Subcutaneous adipose tissue (tissue), 4 donors: Measurements from ENCODE around the gene SLC8A1. TPM values are rescaled to one million over a fixed set of nuclear protein-coding genes. Genes with fewer than 3 reads are reported as not detected.

ENCODE experiments used
- total RNA-seq, 4 donors: library from RNA; depleted of rRNA; stranded (reverse); fragments of >200 nt; gene quantifications; one replicate each; pipeline ENCODE4 v1.1.0, GENCODE V29; 2016
- TF ChIP-seq, protein P1 (sequence below): fragments of 450-650 bp; IDR thresholded peaks from one replicate; pipeline ENCODE4 v1.5.1; 2016; ENCODE audit warnings: low read depth, mild to moderate bottlenecking, control low read depth, antibody characterized with exemption, moderate library complexity

The SLC8A1 gene
- total RNA-seq, 4 donors from 2014 or later: 7.5 to 32.5 (median 12.9) TPM

DNA sequence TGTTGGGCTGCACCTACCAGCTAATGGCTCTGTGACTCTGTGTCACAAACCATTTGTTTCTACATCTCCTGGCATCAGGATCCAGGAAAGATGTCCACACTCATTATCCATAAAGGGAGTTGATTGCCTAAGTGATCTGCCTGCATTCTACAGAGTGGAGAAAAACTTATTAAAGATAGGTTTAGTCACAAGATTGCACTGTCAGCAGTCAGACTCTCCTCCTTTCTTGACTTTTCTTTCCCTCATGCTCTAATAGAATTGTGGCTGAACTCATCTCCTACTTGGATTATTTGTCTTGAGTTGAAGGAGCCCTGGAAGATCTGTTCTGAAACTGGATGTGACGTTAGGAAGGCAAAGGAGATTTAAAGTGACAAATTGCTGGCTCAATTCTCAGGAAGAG is 152.7 kb downstream of the SLC8A1 start:
- TF ChIP-seq, protein P1, sequence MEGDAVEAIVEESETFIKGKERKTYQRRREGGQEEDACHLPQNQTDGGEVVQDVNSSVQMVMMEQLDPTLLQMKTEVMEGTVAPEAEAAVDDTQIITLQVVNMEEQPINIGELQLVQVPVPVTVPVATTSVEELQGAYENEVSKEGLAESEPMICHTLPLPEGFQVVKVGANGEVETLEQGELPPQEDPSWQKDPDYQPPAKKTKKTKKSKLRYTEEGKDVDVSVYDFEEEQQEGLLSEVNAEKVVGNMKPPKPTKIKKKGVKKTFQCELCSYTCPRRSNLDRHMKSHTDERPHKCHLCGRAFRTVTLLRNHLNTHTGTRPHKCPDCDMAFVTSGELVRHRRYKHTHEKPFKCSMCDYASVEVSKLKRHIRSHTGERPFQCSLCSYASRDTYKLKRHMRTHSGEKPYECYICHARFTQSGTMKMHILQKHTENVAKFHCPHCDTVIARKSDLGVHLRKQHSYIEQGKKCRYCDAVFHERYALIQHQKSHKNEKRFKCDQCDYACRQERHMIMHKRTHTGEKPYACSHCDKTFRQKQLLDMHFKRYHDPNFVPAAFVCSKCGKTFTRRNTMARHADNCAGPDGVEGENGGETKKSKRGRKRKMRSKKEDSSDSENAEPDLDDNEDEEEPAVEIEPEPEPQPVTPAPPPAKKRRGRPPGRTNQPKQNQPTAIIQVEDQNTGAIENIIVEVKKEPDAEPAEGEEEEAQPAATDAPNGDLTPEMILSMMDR: no peak

DNA sequence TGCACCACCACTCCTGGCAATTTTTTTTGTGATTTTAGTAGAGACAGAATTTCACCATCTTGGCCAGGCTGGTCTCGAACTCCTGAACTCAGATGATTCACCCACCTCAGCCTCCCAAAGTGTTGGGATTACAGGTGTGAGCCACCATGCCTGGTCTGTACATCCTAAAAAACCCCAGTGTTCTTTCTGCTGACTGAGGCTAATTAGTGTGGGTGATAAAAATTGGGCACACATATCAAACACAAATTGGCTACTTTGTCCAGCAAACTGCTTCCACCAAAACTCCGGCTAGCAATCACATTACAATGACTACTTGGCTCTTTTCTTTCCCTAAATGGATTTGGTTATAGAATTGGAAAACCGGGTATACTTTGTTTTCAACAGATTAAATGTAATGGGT is 153.9 kb downstream of the SLC8A1 start:
- TF ChIP-seq, protein P1: no peak

DNA sequence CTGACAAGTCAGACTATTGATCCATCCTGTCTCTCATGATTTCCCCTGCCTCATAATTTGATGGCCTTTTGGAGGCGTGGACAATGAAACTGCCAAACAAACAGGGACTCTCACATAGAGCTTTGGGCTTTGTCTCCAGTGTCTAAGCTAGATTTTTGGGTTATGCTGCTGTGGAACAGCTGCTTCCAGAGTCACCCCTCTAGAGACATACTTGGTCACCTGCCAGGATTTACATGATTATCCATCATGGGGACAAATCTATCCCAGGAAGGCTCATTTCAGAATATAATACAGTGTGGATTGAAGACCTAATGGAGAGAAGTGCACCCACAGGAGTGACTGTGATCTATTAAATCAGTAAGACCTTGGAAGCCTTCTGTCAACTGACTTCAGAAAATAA is 159.6 kb downstream of the SLC8A1 start:
- TF ChIP-seq, protein P1: no peak

DNA sequence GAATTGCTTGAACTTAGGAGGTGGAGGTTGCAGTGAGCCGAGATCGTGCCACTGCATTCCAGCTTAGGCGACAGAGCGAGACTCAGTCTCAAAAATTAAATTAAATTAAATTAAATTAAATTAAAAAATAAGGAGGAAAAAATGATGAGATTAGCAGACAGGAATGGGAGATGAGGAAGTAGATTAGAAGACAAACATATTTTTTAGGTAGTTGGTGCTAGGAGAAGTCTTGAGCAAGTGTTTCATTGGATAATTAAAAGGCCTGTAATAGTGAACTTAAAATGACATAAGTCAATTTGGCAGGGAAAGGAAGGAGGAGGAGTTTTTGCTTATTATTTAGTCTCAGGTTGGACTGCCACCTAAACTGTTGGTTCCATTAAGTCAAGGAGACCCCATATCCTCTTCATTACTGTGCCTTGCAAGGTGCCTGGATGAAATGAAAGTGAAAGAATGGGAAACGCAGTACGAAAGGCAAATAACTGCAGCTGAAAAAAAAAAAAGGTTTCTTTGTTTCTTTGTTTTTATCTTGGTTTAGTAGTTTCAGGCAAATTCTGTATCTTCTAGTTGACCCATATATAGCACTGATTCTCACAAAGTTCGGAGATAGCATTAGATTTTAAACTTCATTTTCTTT is 162.0 kb downstream of the SLC8A1 start:
- TF ChIP-seq, protein P1: no peak

DNA sequence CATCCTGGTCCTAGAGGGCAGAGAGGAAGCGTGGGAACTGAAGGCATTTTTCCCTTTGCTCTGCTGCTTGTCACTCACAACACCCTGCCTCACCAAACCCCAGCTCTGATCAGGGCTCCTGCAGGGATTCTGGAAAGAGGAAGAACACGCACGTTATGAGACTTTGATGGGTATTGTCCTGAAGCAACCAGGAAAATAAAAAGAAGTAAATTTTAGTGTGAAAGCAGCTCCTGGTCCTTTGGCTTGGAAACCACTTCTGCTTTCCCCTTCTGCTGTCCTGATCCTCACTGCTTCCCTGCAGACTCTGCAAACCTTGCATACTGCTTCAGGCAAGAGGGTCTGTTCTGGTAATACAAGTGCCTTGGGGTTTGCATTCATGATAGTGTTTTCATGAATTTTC is 164.1 kb downstream of the SLC8A1 start:
- TF ChIP-seq, protein P1: no peak

DNA sequence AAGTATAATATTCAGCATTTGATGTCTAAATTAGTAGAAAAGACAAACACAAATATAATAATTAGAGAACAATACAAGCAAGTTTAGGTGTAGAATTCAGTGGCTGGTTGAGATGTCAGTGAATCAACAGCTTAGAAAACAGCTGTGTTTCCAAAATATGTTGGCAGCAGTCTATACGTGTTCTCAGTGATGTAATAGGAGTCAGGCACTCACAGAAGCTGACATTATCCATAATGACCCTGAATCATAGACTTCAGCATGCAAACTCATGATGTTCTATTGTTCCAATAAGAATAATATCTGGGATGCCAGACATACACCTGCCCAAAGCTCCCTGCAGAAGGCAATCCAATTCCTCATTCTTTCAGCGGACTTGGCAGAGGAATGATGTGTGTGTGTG is 164.7 kb downstream of the SLC8A1 start:
- TF ChIP-seq, protein P1: no peak

DNA sequence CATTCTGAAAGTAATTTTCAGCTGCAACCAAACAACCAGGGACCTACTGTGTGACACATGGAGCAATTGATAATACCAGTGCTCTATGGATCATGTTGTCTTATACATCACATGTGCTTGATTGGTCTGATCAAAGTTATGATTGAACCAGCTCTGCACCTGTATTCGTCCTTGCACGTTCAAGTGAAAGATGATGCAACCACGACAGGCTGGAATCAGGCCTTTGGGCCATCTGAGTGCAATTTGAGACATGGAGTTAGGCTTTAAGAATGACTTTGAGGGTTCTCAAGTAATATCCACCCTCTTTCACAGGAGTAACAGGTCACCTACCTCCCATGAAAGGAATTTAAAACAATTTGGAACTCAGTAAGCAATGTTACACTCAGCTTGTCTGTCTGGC is 165.2 kb downstream of the SLC8A1 start:
- TF ChIP-seq, protein P1: no peak
